ENCODE measurements around the gene IFI16.

IFI16 gene

DNA sequence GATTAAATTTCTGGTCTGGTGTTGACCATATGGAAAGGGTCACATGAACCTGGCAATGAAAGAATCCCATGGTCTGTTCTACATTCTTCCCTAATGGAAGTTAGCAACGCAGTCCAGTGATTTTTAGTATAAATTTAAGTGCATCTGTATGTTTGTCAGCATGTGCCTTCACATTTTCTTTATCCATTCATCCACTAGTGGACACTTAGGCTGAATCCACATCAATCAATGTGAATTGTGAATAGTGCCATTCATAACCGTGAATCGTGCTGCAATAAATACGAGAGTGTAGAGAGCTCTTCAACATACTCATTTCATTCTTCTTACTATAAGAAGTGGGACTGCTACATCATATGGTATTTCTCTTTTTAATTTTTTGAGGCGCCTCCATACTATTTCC is 12.7 kb upstream of the IFI16 start:
- TF ChIP-seq, protein P1, sequence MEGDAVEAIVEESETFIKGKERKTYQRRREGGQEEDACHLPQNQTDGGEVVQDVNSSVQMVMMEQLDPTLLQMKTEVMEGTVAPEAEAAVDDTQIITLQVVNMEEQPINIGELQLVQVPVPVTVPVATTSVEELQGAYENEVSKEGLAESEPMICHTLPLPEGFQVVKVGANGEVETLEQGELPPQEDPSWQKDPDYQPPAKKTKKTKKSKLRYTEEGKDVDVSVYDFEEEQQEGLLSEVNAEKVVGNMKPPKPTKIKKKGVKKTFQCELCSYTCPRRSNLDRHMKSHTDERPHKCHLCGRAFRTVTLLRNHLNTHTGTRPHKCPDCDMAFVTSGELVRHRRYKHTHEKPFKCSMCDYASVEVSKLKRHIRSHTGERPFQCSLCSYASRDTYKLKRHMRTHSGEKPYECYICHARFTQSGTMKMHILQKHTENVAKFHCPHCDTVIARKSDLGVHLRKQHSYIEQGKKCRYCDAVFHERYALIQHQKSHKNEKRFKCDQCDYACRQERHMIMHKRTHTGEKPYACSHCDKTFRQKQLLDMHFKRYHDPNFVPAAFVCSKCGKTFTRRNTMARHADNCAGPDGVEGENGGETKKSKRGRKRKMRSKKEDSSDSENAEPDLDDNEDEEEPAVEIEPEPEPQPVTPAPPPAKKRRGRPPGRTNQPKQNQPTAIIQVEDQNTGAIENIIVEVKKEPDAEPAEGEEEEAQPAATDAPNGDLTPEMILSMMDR (IDR thresholded peaks at IDR 0.05; ENCODE audit: control insufficient read depth, insufficient read depth, low read depth, low read length, missing control alignments) = no peak
- no peak overlapping the region for H3K4me3 ChIP-seq (ENCODE audit: control insufficient read depth, low read depth, low read length)
- no peak for DNase-seq (ENCODE audit: low read depth)

DNA sequence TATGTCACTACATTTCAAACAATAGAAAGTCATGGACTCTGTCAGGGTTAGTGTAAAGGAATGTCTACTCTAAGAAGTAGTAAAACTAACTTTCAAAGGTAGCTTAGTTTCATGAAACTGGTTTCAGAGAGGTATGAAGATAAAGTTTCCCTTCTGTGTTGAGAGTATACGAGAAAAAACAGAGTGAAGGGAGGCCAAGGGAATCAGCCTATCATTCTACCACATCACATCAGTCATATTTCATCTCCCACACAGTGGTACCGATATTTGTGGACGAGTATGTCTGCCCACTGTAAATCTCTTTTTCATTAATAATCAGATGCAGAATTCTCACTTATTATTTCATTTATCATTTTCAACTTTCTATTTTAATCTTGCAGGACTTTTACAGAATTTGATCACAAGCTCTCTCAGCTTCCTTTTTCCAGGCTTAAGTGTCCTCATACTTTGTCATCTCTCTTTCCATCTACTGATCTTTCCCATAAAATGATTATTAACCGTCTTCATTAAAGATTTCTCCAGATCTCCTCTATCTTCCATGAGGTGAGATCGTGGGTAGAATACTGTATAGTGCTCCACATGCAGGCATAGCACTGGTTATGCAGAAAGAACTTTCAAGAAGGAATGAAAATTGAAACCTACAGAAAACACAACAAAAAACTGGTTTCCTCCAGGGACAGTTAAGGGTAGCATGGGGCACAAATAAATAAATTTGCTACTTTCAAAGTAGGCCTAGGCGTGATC is 11.5 kb upstream of the IFI16 start:
- H3K4me3 ChIP-seq (ENCODE audit: control insufficient read depth, low read depth, low read length) = no peak overlapping the region
- DNase-seq (ENCODE audit: low read depth) = no peak
- TF ChIP-seq, protein P1 (IDR thresholded peaks at IDR 0.05; ENCODE audit: control insufficient read depth, insufficient read depth, low read depth, low read length, missing control alignments) = no peak

DNA sequence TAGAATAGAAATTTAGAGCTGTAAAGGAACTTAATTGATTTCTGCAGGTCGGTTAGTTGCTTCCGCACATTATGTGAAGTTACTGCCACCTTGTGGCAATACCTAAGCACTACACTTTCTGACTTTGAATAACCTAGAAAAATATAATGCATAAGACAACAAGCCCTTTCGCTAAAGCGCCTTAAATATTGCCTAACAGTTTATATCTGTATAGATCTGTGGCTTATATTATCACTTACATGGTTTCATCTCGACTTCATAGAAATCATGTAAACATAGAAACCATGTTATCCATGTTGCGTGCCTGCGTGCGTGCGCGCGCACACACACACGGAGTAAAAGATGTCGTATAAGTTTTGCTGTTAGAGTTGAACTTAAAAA is 10.9 kb upstream of the IFI16 start:
- TF ChIP-seq, protein P1 (IDR thresholded peaks at IDR 0.05; ENCODE audit: control insufficient read depth, insufficient read depth, low read depth, low read length, missing control alignments) = peak; percentile 71
- DNase-seq (ENCODE audit: low read depth) = no peak
- H3K4me3 ChIP-seq (ENCODE audit: control insufficient read depth, low read depth, low read length) = peak overlapping the region; percentile 51

DNA sequence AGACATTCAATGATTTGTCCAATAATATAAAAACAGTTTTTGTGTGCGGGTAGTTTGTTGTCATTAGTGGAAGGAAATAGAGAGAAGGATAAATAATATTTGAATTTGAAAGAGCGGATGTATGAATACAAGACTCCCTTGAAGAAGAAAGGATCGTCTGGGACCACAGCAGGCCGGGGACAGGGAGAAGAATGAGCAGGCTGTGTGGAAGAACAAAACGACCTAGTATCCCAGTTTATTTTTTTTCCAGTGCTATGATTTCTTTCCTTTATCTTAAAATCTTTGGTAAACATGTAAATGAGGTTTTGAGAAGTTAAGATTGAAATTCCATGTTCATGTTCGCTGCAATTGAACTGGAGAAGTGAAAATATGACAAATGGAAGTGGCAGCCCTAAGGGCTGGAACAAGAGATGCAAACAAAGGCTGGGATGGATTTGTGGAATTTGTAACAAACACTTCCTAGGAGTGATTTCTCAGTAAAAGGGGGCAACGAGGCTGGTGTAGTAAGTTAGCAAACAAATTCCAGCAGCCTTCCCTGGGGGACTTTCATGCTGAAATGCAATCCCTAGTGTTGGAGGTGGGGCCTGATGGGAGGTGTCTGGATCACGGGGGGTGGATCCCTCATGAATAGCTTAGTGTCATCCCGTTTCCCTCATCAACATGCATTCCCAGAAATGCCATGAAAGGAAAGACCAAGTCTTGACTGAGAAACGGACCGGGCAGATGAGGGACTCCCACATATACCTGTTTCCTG is 10.2 kb upstream of the IFI16 start:
- TF ChIP-seq, protein P1 (IDR thresholded peaks at IDR 0.05; ENCODE audit: control insufficient read depth, insufficient read depth, low read depth, low read length, missing control alignments) = no peak
- peak overlapping the region; percentile 51 for H3K4me3 ChIP-seq (ENCODE audit: control insufficient read depth, low read depth, low read length)
- peak; percentile 86 for DNase-seq (ENCODE audit: low read depth)

DNA sequence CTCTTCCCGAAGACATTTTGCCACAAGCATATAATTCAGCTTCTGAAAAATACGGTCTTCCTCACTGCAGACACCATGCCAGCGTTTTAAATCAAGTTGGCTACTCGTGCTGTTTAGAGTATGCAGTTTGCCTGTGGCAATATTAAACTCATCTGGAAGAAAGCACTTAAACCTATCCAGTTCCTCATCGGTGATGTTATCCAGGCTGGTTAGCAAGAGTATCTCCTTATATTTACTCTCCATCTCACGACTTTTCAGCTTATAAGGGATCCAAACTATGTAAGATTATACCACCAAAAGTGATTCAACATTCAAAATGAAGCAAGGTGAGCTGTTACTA is 9.7 kb upstream of the IFI16 start:
- TF ChIP-seq, protein P1 (IDR thresholded peaks at IDR 0.05; ENCODE audit: control insufficient read depth, insufficient read depth, low read depth, low read length, missing control alignments) = no peak
- H3K4me3 ChIP-seq (ENCODE audit: control insufficient read depth, low read depth, low read length) = peak overlapping the region; percentile 51

DNA sequence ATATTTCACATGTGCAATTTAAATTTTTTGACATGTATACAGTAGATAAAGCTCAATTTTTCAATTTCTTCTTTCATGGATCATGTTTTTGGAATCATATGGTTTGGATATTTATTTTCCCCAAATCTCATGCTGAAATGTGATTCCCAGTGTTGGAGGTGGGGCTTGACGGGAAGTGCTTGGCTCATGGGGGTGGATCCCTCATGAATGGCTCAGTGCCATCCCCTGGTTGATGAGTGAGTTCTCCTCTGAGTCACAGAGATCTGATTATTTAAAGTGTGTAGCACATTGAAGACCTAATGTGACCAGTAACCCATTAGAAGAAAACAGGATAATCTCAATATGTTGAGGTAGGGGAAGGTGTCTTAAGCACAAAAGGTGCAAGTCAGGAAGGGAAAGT is 9.1 kb upstream of the IFI16 start:
- TF ChIP-seq, protein P1 (IDR thresholded peaks at IDR 0.05; ENCODE audit: control insufficient read depth, insufficient read depth, low read depth, low read length, missing control alignments) = no peak
- DNase-seq (ENCODE audit: low read depth) = peak; percentile 80
- H3K4me3 ChIP-seq (ENCODE audit: control insufficient read depth, low read depth, low read length) = peak overlapping the region; percentile 51

More for the DNA sequence above, 9.7 kb upstream of the IFI16 start:
- DNase-seq (ENCODE audit: low read depth) = no peak
